ENCODE results near the gene GRK6. TPM values are rescaled to one million over a fixed set of nuclear protein-coding genes. Genes with fewer than 3 reads are reported as not detected.
A peak's percentile ranks its signal among the peaks of the same experiment; 100 is the strongest.

GRK6 gene
- total and polyA plus RNA-seq, 9 of the 15 experiments (the other 6 are each of a cell fraction or from before 2014, with no cell fraction given): 0.63 to 122 (median 44.5) TPM

DNA sequence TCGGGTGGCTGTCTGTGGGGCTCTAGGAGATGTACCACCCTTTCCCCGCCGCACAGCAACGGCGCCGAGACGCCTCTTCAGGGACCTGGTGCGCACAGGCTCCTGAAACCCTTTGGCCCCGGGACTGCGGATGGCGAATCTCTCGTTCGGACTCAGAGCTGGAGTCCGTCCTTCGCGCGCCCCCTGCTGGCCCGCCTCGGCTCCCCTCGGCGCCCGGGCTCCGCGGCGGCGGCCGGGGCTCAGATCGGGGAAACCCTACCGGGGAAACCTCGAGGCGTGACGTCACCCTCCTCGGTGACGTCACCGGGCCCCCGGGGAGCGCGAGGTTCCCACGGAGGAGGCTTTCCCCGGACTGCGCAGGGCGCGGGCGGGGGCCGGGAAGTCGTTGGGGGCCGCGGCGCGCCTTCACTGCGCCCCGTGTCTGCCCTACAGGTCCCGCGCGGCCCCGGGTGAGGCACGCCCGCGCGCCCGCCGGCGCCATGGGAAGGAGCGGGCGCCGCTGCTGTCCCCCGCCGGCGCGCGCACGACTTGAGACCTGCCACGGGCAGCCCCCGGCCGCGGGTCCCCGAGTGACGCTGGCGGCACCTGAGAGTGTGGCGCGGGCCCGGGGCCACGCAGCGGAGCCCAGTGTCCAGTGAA is 28.0 kb downstream of the GRK6 start (continued):
- TF ChIP-seq ZNF41 (CRISPR knock-in tag; conservative IDR thresholded peaks at IDR 0.05) (no peak), E2F6 (IDR thresholded peaks at IDR 0.05; ENCODE audit: borderline replicate concordance in 1 of 2, extremely low read depth in 1 of 2, insufficient read depth in 1 of 2, insufficient read length in 1 of 2, low read depth in 1 of 2, low read length in 1 of 2, poor library complexity in 1 of 2, severe bottlenecking in 1 of 2) (no peak), NEUROD1 (IDR thresholded peaks at IDR 0.05; ENCODE audit: borderline replicate concordance, low read depth, low read length, partially characterized antibody) (peak; percentile 23), CTCF (IDR thresholded peaks at IDR 0.05 in 2 of 3, conservative IDR thresholded peaks at IDR 0.05 in 1 of 3; ENCODE audit: insufficient read depth in 2 of 3, low read depth in 1 of 3, low read length in 3 of 3) (peak; percentile 90 to 98 (median 96)), SLC30A9 (CRISPR knock-in tag; IDR thresholded peaks at IDR 0.05) (no peak), ZKSCAN1 (IDR thresholded peaks at IDR 0.05; ENCODE audit: low read depth, low read length) (peak; percentile 61; the same call in 1 of the 2 replicates), TBL1XR1 (IDR thresholded peaks at IDR 0.05; ENCODE audit: low read length in 2 of 2) (peak; percentile 69 to 90; a peak in 3 of 4 replicates), TCF3 (CRISPR knock-in tag; IDR thresholded peaks at IDR 0.05) (peak; percentile 25; the same call in 1 of the 2 replicates), IRF2 (CRISPR knock-in tag; IDR thresholded peaks at IDR 0.05) (no peak), SRSF3 (IDR thresholded peaks at IDR 0.05; ENCODE audit: insufficient read depth, low read length) (no peak), ZNF699 (CRISPR knock-in tag; IDR thresholded peaks at IDR 0.05; ENCODE audit: insufficient replicate concordance) (no peak), CREBBP (IDR thresholded peaks at IDR 0.05; ENCODE audit: low read depth, low read length) (no peak), ZNF347 (CRISPR knock-in tag; IDR thresholded peaks at IDR 0.05; ENCODE audit: low read depth) (no peak), ELF1 (tag; IDR thresholded peaks at IDR 0.05) (no peak)
- TF ChIP-seq, protein P1, sequence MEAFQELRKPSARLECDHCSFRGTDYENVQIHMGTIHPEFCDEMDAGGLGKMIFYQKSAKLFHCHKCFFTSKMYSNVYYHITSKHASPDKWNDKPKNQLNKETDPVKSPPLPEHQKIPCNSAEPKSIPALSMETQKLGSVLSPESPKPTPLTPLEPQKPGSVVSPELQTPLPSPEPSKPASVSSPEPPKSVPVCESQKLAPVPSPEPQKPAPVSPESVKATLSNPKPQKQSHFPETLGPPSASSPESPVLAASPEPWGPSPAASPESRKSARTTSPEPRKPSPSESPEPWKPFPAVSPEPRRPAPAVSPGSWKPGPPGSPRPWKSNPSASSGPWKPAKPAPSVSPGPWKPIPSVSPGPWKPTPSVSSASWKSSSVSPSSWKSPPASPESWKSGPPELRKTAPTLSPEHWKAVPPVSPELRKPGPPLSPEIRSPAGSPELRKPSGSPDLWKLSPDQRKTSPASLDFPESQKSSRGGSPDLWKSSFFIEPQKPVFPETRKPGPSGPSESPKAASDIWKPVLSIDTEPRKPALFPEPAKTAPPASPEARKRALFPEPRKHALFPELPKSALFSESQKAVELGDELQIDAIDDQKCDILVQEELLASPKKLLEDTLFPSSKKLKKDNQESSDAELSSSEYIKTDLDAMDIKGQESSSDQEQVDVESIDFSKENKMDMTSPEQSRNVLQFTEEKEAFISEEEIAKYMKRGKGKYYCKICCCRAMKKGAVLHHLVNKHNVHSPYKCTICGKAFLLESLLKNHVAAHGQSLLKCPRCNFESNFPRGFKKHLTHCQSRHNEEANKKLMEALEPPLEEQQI (IDR thresholded peaks at IDR 0.05): no peak
- TF ChIP-seq, protein P2, sequence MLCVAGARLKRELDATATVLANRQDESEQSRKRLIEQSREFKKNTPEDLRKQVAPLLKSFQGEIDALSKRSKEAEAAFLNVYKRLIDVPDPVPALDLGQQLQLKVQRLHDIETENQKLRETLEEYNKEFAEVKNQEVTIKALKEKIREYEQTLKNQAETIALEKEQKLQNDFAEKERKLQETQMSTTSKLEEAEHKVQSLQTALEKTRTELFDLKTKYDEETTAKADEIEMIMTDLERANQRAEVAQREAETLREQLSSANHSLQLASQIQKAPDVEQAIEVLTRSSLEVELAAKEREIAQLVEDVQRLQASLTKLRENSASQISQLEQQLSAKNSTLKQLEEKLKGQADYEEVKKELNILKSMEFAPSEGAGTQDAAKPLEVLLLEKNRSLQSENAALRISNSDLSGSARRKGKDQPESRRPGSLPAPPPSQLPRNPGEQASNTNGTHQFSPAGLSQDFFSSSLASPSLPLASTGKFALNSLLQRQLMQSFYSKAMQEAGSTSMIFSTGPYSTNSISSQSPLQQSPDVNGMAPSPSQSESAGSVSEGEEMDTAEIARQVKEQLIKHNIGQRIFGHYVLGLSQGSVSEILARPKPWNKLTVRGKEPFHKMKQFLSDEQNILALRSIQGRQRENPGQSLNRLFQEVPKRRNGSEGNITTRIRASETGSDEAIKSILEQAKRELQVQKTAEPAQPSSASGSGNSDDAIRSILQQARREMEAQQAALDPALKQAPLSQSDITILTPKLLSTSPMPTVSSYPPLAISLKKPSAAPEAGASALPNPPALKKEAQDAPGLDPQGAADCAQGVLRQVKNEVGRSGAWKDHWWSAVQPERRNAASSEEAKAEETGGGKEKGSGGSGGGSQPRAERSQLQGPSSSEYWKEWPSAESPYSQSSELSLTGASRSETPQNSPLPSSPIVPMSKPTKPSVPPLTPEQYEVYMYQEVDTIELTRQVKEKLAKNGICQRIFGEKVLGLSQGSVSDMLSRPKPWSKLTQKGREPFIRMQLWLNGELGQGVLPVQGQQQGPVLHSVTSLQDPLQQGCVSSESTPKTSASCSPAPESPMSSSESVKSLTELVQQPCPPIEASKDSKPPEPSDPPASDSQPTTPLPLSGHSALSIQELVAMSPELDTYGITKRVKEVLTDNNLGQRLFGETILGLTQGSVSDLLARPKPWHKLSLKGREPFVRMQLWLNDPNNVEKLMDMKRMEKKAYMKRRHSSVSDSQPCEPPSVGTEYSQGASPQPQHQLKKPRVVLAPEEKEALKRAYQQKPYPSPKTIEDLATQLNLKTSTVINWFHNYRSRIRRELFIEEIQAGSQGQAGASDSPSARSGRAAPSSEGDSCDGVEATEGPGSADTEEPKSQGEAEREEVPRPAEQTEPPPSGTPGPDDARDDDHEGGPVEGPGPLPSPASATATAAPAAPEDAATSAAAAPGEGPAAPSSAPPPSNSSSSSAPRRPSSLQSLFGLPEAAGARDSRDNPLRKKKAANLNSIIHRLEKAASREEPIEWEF (CRISPR knock-in tag; IDR thresholded peaks at IDR 0.05): no peak

All from K562 (cell line).